ENCODE results near the gene INF2. TPM values are rescaled to one million over a fixed set of nuclear protein-coding genes. Genes with fewer than 3 reads are reported as not detected.

Gene INF2
- total RNA-seq, 2 donors from 2014 or later = 50.1 to 210 TPM

GRCh38 chr14:104766863-104767633 is 77.6 kb downstream of the INF2 start:
- DNase-seq (ENCODE audit: low spot score) = no peak
- intact Hi-C loops (cut with DNase I) = no loop called here
- H3K27ac ChIP-seq = no peak overlapping the region
- 84% methylated on average over 15 of the region's 15 CpGs for WGBS
- H3K27me3 ChIP-seq (replicated peaks; ENCODE audit: insufficient read depth) = no peaks in the 10 kb centered on the region
- TF ChIP-seq POLR2AphosphoS5 (IDR thresholded peaks at IDR 0.05) = no peak
- H3K9me3 ChIP-seq = no peaks in the 10 kb centered on the region
- H3K4me1 ChIP-seq (replicated peaks) = no peaks in the 10 kb centered on the region
- H3K36me3 ChIP-seq = no peaks in the 10 kb centered on the region
- H3K4me3 ChIP-seq = no peak overlapping the region

GRCh38 chr14:104767634-104767918 is 78.2 kb downstream of the INF2 start:
- TF ChIP-seq POLR2A (IDR thresholded peaks at IDR 0.05) = no peak
- no peak for TF ChIP-seq CTCF (IDR thresholded peaks at IDR 0.05)
- TF ChIP-seq POLR2AphosphoS5 (IDR thresholded peaks at IDR 0.05) = no peak
- Histone ChIP-seq H3K27ac (no peak overlapping the region), H3K4me3 (no peak overlapping the region), H3K27me3 (replicated peaks; ENCODE audit: insufficient read depth) (no peaks in the 10 kb centered on the region), H3K9me3 (no peaks in the 10 kb centered on the region), H3K4me1 (replicated peaks) (no peaks in the 10 kb centered on the region), H3K36me3 (peaks cover 0 to 2% of the 10 kb centered on the region in 2 donors)
- DNase-seq (ENCODE audit: low spot score) = no peak
- WGBS = 90% methylated on average over 5 of the region's 5 CpGs
- intact Hi-C loops (cut with DNase I) = no loop called here

- no peaks in the 10 kb centered on the region for H3K9me3 ChIP-seq
- TF ChIP-seq POLR2AphosphoS5 (IDR thresholded peaks at IDR 0.05) (peak; percentile 53), POLR2A (IDR thresholded peaks at IDR 0.05) (no peak), CTCF (IDR thresholded peaks at IDR 0.05) (peak; percentile 92 to 98 (median 96))
- peaks cover 3% of the 10 kb centered on the region for H3K4me1 ChIP-seq (replicated peaks)
- peak overlapping the region; percentile 36 to 43 for H3K27ac ChIP-seq
- peaks cover 0 to 10% of the 10 kb centered on the region in 2 donors for H3K36me3 ChIP-seq
- WGBS = 14% methylated on average over 22 of the region's 25 CpGs
- peak; percentile 87 for DNase-seq (ENCODE audit: low spot score)
- no peak overlapping the region for H3K4me3 ChIP-seq
- no peaks in the 10 kb centered on the region for H3K27me3 ChIP-seq (replicated peaks; ENCODE audit: insufficient read depth)
- intact Hi-C loops (cut with DNase I) = loop anchor here (2.0 kb wide), 1 partner anchor 58 kb away; no protein-coding TSS in a partner anchor
Measured at GRCh38 chr14:104768437-104769323, 79.3 kb downstream of the INF2 start.

- peaks cover 0 to 10% of the 10 kb centered on the region in 2 donors for H3K36me3 ChIP-seq
- intact Hi-C loops (cut with DNase I) = loop anchor here (2.0 kb wide), 1 partner anchor 57 kb away; no protein-coding TSS in a partner anchor
Measured at GRCh38 chr14:104769324-104770071, 80.1 kb downstream of the INF2 start.

More at GRCh38 chr14:104769324-104770071, 80.1 kb downstream of the INF2 start:
- Histone ChIP-seq H3K27me3 (replicated peaks; ENCODE audit: insufficient read depth) (no peaks in the 10 kb centered on the region), H3K27ac (no peak overlapping the region), H3K4me3 (no peak overlapping the region), H3K9me3 (no peaks in the 10 kb centered on the region), H3K4me1 (replicated peaks) (peaks cover 9% of the 10 kb centered on the region)
- no peak for DNase-seq (ENCODE audit: low spot score)
- 78% methylated on average over 18 of the region's 18 CpGs for WGBS
- TF ChIP-seq POLR2A (IDR thresholded peaks at IDR 0.05) = no peak
- no peak for TF ChIP-seq CTCF (IDR thresholded peaks at IDR 0.05)
- TF ChIP-seq POLR2AphosphoS5 (IDR thresholded peaks at IDR 0.05) = no peak

Measured in prostate gland (tissue), 2 donors.